ENCODE measurements around the gene GSK3A.

The GSK3A gene

GRCh38 chr19:42247640-42248199, 5.3 kb upstream of the GSK3A start:
- no peak for DNase-seq

GRCh38 chr19:42246922-42247639, 4.7 kb upstream of the GSK3A start:
- DNase-seq, result no peak

GRCh38 chr19:42246143-42246921, 3.9 kb upstream of the GSK3A start:
- DNase-seq, result no peak

GRCh38 chr19:42245231-42245630, 2.8 kb upstream of the GSK3A start:
- DNase-seq, result no peak

- DNase-seq, result peak; percentile 97
Observed at GRCh38 chr19:42244347-42245220, 2.2 kb upstream of the GSK3A start.

- peak; percentile 79 for DNase-seq
Observed at GRCh38 chr19:42242069-42242511, 312 bp downstream of the GSK3A start.

- no peak for DNase-seq
Observed at GRCh38 chr19:42241279-42241678, 1.1 kb downstream of the GSK3A start.

GRCh38 chr19:42239544-42240220, 2.7 kb downstream of the GSK3A start:
- DNase-seq, result no peak

GRCh38 chr19:42235181-42235580, 7.2 kb downstream of the GSK3A start:
- no peak for DNase-seq

- DNase-seq, result no peak
Observed at GRCh38 chr19:42234364-42234763, 8.0 kb downstream of the GSK3A start.

GRCh38 chr19:42233678-42234292, 8.6 kb downstream of the GSK3A start:
- DNase-seq, result no peak

GRCh38 chr19:42233106-42233505, 9.3 kb downstream of the GSK3A start:
- DNase-seq, result no peak

GRCh38 chr19:42232435-42232834, 10.0 kb downstream of the GSK3A start:
- DNase-seq, result no peak

GRCh38 chr19:42230571-42230970, 11.8 kb downstream of the GSK3A start:
- no peak for DNase-seq

GRCh38 chr19:42229855-42230351, 12.5 kb downstream of the GSK3A start:
- DNase-seq, result no peak

- DNase-seq, result no peak
Observed at GRCh38 chr19:42229301-42229854, 13.0 kb downstream of the GSK3A start.

- DNase-seq, result no peak
Observed at GRCh38 chr19:42228641-42229040, 13.8 kb downstream of the GSK3A start.

GRCh38 chr19:42226886-42227285, 15.5 kb downstream of the GSK3A start:
- no peak for DNase-seq

- no peak for DNase-seq
Observed at GRCh38 chr19:42225718-42226292, 16.6 kb downstream of the GSK3A start.

- no peak for DNase-seq
Observed at GRCh38 chr19:42224940-42225717, 17.3 kb downstream of the GSK3A start.
